HepG2 (cell line): ENCODE measurements around the gene PEX14.

Experiments
- CTCF ChIP-seq: sonication (generic); formaldehyde crosslinking; IDR thresholded peaks from 2 replicates; pipeline ENCODE4 v1.5.0; 2020; ENCODE audit warnings: mild to moderate bottlenecking, missing genetic modification reagents, moderate library complexity
- JUND ChIP-seq: sonication (generic); formaldehyde crosslinking; IDR thresholded peaks from 2 replicates; pipeline ENCODE4 v1.8.0; 2022; ENCODE audit warnings: mild to moderate bottlenecking, missing genetic modification reagents
- NONO ChIP-seq, 2 experiments: fragments of 450-650 bp in 1 of 2; sonication (generic) in 1 of 2; formaldehyde crosslinking in 1 of 2; IDR thresholded peaks in 1 of 2; conservative IDR thresholded peaks in 1 of 2; 2 replicates each; pipeline versions ENCODE4 v1.6.1 to v1.8.0; 2017 to 2022; ENCODE audit warnings: mild to moderate bottlenecking in 1 of 2, missing genetic modification reagents in 1 of 2, moderate library complexity in 1 of 2

- no peak for TF ChIP-seq JUND (CRISPR knock-in tag)
- TF ChIP-seq NONO (IDR thresholded peaks at IDR 0.05) = no peak
- no peak for TF ChIP-seq NONO (CRISPR knock-in tag; conservative IDR thresholded peaks at IDR 0.05)
- peak; percentile 57 for TF ChIP-seq CTCF (CRISPR knock-in tag)
These were observed 55.6 kb downstream of the PEX14 start for GRCh38 chr1:10530281-10530740.
